Breast epithelium (tissue), 3 donors: ENCODE results near the gene KIN.

Source experiments
- CTCF ChIP-seq, 3 donors: fragments of 450-650 bp; IDR thresholded peaks; one replicate each; pipeline ENCODE4 v1.5.1; 2016 to 2017; ENCODE audit warnings: antibody characterized with exemption in 3 of 3, mild to moderate bottlenecking in 3 of 3, moderate library complexity in 3 of 3
- POLR2AphosphoS5 ChIP-seq, 3 donors: sonication (generic); formaldehyde crosslinking; IDR thresholded peaks; one replicate each; pipeline ENCODE4 v1.6.1; 2017; ENCODE audit warnings: antibody characterized with exemption in 3 of 3

- TF ChIP-seq POLR2AphosphoS5 (IDR thresholded peaks at IDR 0.05) (no peak), CTCF (IDR thresholded peaks at IDR 0.05) (no peak)
Measured at GRCh38 chr10:7706534-7707073, 81.2 kb downstream of the KIN start.
